Uterus (tissue), 4 donors: Measurements from ENCODE around the gene SYCP2L. TPM values are rescaled to one million over a fixed set of nuclear protein-coding genes. Genes with fewer than 3 reads are reported as not detected.

Experiments used
- DNase-seq, 2 donors: peaks; one replicate each; pipeline ENCODE4 v3.0.0-alpha.2; 2019 to 2020
- H3K27ac ChIP-seq, 2 donors: fragments of 200-600 bp; sonication (generic); 1 replicate in 1 of 2; 2 replicates in 1 of 2; pipeline ENCODE4 v1.5.1; 2016 to 2018
- H3K27me3 ChIP-seq, 2 donors: fragments of 200-600 bp; sonication (generic); one replicate each; pipeline ENCODE4 v1.5.1; 2018 to 2019; ENCODE audit warnings: control low read depth in 1 of 2
- H3K36me3 ChIP-seq, 2 donors: fragments of 200-600 bp; sonication (generic); one replicate each; pipeline ENCODE4 v1.5.1; 2019; ENCODE audit warnings: control low read depth in 1 of 2
- H3K4me1 ChIP-seq, 2 donors: fragments of 200-600 bp; sonication (generic); one replicate each; pipeline ENCODE4 v1.5.1; 2018 to 2019; ENCODE audit warnings: control low read depth in 1 of 2
- H3K4me3 ChIP-seq, 2 donors: fragments of 200-600 bp; sonication (generic); 1 replicate in 1 of 2; 2 replicates in 1 of 2; pipeline ENCODE4 v1.5.1; 2018 to 2019; ENCODE audit warnings: mild to moderate bottlenecking in 1 of 2
- H3K9me3 ChIP-seq, 2 donors: fragments of 200-600 bp; sonication (generic); one replicate each; pipeline ENCODE4 v1.5.1; 2019; ENCODE audit warnings: control low read depth in 1 of 2
- POLR2A ChIP-seq, 2 donors: fragments of 450-650 bp; IDR thresholded peaks; one replicate each; pipeline ENCODE4 v1.6.1; 2016; ENCODE audit warnings: antibody characterized with exemption in 2 of 2, mild to moderate bottlenecking in 1 of 2, moderate library complexity in 1 of 2
- intact Hi-C: fragments of 100-400 bp; cut with DNase I; formaldehyde crosslinking; loops from one replicate; pipeline ENCODE4 v1.15.1; 2023; ENCODE audit warnings: low total_unique reads
- total RNA-seq, 4 donors: library from RNA; depleted of rRNA in 3 of 4; stranded (reverse); fragments of >200 nt in 3 of 4; gene quantifications; one replicate each; pipeline versions ENCODE4 v1.1.0 to v1.2.4, GENCODE V29; 2014 to 2023
- TF ChIP-seq, protein P1 (sequence below), 4 experiments: fragments of 200-600 bp in 2 of 4; fragments of 450-650 bp in 2 of 4; sonication (generic) in 2 of 4; IDR thresholded peaks; one replicate each; pipeline ENCODE4 v1.5.1; 2016 to 2019; ENCODE audit warnings: antibody characterized with exemption in 4 of 4, mild to moderate bottlenecking in 2 of 4, moderate library complexity in 1 of 4
- donor health status: DM: yes; HTN: yes; CAD: no.

SYCP2L gene
- total RNA-seq, 4 donors from 2014 or later = under 0.01 to 4.9 (median 3.5) TPM; not detected in 1

DNA sequence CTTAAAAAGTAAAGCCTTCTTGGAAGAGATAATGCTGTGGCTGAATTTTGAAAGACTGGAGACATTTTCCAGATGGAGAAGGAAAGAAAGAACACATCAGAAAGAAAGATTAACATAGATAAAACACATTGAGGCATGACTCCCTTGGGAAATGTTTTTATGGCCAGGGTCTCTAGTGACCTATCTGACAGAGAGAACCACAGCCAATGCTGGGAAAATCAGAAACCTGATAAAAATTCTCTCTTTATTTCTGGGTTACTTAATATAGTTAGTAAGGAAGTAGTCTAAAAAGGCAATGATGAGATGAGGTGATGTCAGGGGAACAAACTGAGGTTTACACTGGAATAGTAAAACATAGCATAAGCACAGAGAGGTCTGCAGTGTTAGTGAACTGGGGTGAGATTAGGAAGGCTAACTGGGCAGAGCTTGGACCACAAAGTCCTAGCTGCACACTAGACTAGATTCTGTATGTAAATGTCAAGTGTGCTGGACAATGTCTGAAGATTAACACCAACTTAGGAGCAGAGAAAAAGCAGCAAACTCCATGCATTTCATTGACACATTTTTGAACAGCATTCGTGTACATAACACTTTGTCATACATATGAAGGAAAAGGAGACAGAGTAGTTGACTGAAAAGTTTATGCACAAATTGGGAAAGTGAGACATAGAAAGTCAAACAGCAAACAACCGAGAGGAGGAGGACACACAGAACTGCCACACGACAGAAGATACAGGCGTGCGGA, 126.3 kb downstream of the SYCP2L start:
- Histone ChIP-seq H3K4me3 (no peak overlapping the region), H3K4me1 (no peaks in the 10 kb centered on the region), H3K36me3 (no peaks in the 10 kb centered on the region), H3K9me3 (no peaks in the 10 kb centered on the region), H3K27ac (no peak overlapping the region), H3K27me3 (no peaks in the 10 kb centered on the region)
- TF ChIP-seq POLR2A (IDR thresholded peaks at IDR 0.05) = no peak
- TF ChIP-seq, protein P1, sequence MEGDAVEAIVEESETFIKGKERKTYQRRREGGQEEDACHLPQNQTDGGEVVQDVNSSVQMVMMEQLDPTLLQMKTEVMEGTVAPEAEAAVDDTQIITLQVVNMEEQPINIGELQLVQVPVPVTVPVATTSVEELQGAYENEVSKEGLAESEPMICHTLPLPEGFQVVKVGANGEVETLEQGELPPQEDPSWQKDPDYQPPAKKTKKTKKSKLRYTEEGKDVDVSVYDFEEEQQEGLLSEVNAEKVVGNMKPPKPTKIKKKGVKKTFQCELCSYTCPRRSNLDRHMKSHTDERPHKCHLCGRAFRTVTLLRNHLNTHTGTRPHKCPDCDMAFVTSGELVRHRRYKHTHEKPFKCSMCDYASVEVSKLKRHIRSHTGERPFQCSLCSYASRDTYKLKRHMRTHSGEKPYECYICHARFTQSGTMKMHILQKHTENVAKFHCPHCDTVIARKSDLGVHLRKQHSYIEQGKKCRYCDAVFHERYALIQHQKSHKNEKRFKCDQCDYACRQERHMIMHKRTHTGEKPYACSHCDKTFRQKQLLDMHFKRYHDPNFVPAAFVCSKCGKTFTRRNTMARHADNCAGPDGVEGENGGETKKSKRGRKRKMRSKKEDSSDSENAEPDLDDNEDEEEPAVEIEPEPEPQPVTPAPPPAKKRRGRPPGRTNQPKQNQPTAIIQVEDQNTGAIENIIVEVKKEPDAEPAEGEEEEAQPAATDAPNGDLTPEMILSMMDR (IDR thresholded peaks at IDR 0.05) = no peak
- DNase-seq = no peak
- intact Hi-C loops = no loop called here

DNA sequence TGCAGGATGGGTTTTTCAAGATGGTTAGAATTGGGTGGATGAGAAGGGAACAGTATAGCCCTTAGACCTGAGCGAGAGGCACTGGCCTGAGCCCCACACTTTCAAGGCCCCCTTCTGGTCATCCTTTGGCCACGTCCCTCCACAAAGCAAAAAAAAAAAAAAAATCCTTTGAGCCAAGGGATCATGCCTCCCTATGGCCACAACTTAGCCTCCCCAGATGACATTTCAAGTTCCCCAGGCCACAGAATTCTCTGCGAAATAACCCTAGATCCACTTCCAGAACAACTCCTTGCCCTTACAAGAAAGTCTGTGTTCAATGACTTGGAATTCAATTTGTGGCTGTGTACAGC, 126.8 kb downstream of the SYCP2L start:
- Histone ChIP-seq H3K27me3 (no peaks in the 10 kb centered on the region), H3K36me3 (no peaks in the 10 kb centered on the region), H3K9me3 (no peaks in the 10 kb centered on the region), H3K27ac (no peak overlapping the region), H3K4me3 (no peak overlapping the region), H3K4me1 (no peaks in the 10 kb centered on the region)
- TF ChIP-seq POLR2A (IDR thresholded peaks at IDR 0.05) = no peak
- TF ChIP-seq, protein P1 (IDR thresholded peaks at IDR 0.05) = no peak
- no peak for DNase-seq
- intact Hi-C loops = no loop called here

DNA sequence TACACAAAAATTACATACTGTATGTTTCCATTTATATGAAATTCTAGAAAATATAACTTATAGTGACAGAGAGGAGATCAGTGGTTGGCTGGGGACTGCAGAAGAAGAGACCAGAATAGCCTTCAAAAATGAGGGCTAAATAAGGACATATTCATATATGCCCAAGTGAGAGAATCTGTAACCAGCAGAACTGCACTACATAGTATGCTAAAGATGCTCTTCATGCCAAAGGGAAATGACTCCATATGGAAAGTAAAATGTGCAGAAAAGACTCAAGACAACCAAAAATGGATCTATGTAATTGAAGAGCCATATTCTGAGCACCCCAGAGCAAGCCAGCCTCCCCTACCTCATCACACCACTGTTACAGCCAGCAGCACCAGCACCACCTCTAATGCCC, 128.2 kb downstream of the SYCP2L start:
- no peak overlapping the region for H3K27ac ChIP-seq
- no peak overlapping the region for H3K4me3 ChIP-seq
- DNase-seq = no peak
- no peaks in the 10 kb centered on the region for H3K27me3 ChIP-seq
- H3K4me1 ChIP-seq = no peaks in the 10 kb centered on the region
- intact Hi-C loops = no loop called here
- H3K9me3 ChIP-seq = no peaks in the 10 kb centered on the region
- H3K36me3 ChIP-seq = no peaks in the 10 kb centered on the region
- no peak for TF ChIP-seq POLR2A (IDR thresholded peaks at IDR 0.05)
- TF ChIP-seq, protein P1 (IDR thresholded peaks at IDR 0.05) = no peak

DNA sequence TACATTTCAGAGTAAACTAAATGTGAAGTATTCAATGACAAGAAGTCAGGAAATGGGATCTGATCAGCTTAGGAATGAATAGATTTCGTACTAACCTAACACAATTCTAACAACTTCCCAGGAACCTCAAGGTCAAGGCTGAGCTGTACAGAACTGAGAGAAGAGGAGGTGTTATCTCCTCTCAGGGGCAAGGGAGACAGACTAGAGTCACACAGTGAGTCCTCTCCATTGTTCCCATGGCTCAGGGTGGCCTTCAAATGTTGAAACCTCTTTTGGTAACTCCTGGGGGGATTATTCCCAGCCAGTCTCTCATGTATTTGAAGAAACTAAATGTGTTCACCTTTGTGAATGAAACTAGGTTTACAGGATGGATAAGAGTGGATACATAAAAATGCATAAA, 129.6 kb downstream of the SYCP2L start:
- no peaks in the 10 kb centered on the region for H3K27me3 ChIP-seq
- H3K36me3 ChIP-seq = no peaks in the 10 kb centered on the region
- H3K27ac ChIP-seq = no peak overlapping the region
- H3K9me3 ChIP-seq = no peaks in the 10 kb centered on the region
- no peaks in the 10 kb centered on the region for H3K4me1 ChIP-seq
- TF ChIP-seq POLR2A (IDR thresholded peaks at IDR 0.05) = no peak
- TF ChIP-seq, protein P1 (IDR thresholded peaks at IDR 0.05) = no peak
- intact Hi-C loops = no loop called here
- no peak overlapping the region for H3K4me3 ChIP-seq
- no peak for DNase-seq

DNA sequence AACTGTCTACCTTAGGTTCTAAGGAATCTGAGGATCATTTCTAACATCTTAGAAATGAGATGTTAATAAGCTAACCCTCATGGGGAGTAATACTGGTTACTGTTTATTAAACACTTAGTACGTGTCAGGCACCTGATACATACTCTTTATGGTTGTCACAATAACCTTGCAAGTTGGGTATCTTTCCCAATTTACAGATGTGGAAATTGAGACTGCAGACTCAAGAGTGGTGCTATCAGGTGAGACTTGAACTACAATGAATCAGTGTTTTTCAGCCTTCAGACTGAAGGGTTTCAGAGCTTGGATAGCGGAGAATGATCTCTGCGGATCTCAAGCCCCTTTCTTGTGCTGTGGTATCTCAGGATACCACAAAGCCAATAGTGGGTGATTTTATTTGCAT, 130.2 kb downstream of the SYCP2L start:
- intact Hi-C loops = no loop called here
- no peaks in the 10 kb centered on the region for H3K27me3 ChIP-seq
- H3K4me1 ChIP-seq = no peaks in the 10 kb centered on the region
- H3K27ac ChIP-seq = no peak overlapping the region
- H3K36me3 ChIP-seq = no peaks in the 10 kb centered on the region
- no peaks in the 10 kb centered on the region for H3K9me3 ChIP-seq
- TF ChIP-seq, protein P1 (IDR thresholded peaks at IDR 0.05) = no peak
- no peak for TF ChIP-seq POLR2A (IDR thresholded peaks at IDR 0.05)
- no peak for DNase-seq
- H3K4me3 ChIP-seq = no peak overlapping the region
